ENCODE measurements around the gene PKN1.

PKN1 gene

DNA sequence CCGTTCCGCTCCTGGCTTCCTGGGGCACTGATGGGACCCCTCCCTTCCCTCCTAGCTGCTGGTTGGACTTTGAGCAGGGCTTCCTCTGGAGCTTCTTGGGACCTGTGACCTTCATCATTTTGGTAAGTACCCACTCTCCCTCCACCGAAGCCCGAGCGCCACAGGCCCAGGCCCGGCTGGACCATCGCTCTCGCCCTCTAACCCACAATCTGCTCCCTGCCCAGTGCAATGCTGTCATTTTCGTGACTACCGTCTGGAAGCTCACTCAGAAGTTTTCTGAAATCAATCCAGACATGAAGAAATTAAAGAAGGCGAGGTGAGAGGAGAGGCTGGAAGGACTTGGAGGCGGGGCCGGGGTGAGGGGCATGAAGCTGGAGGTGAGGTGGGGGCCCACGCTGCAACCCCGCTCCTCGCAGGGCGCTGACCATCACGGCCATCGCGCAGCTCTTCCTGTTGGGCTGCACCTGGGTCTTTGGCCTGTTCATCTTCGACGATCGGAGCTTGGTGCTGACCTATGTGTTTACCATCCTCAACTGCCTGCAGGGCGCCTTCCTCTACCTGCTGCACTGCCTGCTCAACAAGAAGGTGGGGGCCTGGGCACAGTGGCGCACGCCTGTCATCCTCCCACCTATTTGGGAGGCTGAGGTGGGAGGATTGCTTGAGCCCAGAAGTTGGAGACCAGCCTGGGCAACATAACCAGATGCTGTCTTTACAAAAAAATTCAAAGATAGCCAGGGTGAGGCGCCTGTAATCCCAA lies 26.3 kb upstream of the PKN1 start:
- DNase-seq = no peak

DNA sequence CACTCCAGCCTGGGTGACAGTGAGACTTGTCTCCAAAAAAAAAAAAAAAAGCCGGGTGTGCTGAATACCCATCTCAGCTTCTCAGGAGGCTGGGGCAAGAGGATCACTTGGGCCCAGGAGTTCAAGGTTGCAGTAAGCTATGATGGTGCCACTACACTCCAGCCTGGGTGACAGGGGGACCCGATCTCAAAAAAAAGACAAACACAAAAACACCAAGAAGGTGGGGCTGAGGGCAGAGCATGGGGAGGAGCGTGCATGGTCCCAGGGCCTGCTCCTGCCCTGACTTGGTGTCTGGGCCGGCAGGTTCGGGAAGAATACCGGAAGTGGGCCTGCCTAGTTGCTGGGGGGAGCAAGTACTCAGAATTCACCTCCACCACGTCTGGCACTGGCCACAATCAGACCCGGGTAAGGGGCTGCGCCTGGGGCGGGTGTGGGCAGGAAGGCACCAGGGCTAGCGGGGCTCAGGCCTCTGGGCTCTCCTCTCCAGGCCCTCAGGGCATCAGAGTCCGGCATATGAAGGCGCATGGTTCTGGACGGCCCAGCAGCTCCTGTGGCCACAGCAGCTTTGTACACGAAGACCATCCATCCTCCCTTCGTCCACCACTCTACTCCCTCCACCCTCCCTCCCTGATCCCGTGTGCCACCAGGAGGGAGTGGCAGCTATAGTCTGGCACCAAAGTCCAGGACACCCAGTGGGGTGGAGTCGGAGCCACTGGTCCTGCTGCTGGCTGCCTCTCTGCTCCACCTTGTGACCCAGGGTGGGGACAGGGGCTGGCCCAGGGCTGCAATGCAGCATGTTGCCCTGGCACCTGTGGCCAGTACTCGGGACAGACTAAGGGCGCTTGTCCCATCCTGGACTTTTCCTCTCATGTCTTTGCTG lies 25.3 kb upstream of the PKN1 start:
- no peak for DNase-seq

DNA sequence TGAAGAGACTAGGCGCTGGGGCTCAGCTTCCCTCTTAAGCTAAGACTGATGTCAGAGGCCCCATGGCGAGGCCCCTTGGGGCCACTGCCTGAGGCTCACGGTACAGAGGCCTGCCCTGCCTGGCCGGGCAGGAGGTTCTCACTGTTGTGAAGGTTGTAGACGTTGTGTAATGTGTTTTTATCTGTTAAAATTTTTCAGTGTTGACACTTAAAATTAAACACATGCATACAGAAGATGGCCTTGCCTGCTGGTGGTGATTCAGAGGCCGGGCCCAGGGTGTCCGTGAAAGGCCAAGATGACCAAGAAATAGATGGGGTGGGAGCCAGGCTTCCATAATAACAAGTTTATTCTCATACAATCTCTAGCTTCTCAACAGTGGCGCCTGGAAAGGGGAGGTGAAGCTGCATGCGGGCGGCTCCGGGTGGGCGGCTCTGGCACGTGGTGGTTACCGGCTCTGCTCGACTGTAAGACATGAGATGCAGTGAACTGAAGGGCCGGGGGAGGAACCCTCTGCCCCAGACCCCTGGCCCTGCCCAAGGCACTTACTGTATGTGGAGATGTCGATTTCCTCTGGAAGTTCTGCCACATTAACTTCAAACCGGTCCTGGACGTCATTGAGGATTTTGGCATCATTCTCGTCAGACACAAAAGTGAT lies 24.5 kb upstream of the PKN1 start:
- no peak for DNase-seq

DNA sequence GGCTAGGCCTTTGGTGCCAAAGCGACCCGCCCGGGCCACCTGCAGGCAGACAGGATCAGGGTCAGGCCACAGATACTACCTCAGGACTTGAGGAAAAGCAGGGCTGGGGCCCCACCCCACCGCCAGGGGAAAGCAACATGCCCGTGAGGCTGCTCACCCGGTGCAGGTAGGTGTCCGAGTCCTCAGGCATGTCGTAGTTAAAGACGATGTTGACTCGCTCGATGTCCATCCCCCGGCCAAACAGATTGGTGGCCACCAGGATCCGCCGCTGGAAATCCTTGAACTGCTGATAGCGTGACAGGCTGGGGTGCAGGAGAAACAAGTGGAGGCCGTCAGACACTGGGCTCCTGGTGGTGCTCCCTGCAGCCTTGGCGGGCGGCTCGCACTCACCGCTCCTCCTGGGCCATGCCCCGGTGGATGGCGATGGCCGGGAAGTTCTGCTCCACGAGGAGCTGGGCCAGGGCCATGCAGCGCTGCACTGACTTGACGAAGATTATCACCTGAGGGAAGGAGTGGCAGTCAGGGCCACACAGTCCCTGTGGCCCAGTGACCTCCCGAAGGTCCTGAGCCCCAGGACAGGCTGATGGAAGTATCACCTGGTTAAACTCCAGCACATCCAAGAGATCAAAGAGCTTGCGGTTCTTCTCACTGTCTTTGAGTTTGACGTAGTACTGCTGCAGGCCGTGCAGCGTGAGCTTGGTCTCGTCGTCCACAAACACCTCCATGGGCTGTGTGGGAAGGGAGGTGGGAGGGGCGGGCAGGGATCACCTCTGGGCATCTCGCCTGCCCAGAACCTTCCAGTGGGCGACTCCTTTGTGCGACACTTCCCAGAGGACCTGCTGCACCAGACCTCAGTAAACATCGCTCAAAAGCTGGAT lies 23.7 kb upstream of the PKN1 start:
- DNase-seq = no peak

DNA sequence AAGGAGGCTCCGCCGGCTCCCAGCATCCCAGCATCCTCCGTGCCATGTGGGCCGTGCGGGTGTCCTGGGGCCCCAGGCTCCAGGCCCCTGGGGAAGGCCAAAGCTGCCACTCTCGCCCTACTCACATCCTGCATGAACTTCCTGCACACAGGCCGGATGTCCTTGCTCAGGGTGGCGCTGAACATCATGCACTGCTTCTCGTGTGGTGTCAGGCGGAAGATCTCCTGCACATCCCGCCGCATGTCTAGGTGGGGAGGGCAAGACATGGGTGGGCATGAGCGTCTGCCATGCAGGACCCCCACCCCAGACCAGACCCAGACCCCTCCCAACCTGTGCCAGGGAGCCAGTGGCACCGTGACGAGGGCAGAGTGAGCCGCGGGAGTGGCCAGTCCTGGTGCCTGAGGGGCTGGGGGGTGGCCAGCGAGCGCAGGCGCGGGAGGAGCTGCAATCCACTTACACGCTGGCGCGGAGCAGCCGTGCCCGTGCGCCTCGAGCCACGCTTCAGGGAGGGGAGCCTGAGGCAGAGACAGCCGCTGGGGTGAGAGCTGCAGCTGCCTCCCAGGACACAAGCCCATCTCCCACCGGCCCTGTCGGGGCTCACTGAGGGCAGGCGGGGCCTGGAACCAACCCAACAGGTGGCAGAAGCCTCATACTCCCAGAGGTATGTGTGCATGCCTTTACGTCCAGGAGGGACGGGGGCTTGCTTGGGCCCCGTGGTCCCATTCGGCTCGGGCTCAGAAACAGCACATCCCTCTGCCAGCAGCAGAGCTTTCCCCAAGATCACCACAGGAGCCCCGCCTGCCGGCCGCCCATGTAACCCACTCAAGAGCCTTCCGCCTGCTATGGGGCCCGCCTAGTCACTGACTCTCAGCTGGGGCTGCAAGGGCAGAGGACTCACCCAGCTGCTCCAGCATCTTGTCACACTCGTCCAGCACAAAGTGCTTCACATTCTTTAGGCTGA lies 22.7 kb upstream of the PKN1 start:
- DNase-seq = no peak

DNA sequence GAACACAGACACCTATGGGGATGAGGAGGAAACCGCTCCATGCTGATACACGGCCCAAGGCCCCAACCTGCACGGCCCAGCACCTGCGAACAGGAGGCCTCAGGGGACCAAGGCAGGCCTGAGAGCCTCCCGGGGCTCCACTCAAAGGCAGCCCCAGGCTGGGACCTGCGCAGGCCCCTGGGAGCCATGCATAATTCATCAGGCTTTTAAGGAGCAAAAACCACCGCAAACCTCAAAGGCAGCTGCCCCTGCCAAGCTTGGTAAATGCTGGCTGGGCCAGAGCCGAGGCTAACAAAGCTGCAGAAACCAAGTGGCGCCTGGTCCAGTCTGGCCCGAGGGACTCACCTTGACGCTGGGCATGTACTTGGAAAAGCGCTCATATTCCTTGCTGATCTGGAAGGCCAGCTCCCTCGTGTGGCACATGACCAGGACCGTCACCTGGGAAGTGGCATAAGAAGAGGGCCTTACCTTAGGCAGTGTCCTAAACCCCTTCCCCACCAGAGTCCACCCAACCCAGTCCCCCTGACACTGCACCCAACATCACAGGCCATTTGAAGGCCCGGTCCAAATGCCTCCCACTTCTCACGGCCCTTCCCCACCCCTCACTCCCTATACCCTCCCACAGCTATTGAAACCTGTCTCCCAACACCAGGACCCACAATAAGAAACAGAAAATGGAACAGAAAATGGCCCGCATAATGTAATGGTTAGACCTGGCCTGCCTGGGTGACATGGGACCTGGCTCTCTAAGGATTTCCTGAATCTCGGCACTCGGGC lies 21.8 kb upstream of the PKN1 start:
- no peak for DNase-seq

DNA sequence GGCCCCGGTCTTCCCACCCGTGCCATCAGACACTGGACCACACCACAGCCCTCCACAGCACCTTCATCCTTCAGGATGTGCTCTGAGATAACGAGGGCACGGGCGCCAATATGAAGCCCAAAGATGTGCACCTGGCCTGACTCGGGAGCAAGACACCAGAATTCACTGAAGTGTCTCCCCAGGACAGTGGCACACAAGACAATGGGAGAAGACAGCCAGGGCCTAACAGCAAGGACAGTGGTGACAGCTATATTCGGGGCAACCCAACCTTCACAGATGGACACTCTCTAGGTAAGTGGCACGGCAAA lies 21.2 kb upstream of the PKN1 start:
- no peak for DNase-seq

DNA sequence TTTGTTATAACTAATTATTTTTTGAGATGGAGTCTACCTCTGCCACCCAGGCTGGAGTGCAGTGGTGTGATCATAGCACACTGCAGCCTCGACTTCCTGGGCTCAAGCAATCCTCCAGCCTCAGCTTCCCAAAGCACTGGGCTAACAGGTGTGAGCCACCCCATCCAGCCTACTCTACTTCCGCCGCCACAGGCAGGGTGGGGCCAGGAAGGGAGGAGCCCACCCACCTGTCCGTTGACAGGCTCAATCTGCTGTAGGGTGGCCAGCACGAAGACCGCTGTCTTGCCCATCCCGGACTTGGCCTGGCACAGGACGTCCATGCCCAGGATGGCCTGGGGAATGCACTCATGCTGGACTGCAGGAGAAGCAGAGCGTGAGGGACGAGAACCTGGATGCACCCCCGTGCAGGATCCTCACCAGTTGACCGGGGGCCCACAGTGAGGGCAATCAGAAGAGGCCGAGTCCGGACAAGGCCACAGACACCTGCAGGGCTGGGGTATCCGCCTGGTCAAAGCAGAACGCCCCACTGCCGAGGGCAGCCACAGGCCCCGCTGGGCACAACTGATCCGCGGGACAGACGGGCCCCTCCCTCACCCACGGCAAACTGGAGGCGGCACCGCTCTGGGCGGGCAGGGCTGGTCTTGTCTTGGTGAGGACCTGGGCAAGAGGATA lies 20.6 kb upstream of the PKN1 start:
- no peak for DNase-seq

DNA sequence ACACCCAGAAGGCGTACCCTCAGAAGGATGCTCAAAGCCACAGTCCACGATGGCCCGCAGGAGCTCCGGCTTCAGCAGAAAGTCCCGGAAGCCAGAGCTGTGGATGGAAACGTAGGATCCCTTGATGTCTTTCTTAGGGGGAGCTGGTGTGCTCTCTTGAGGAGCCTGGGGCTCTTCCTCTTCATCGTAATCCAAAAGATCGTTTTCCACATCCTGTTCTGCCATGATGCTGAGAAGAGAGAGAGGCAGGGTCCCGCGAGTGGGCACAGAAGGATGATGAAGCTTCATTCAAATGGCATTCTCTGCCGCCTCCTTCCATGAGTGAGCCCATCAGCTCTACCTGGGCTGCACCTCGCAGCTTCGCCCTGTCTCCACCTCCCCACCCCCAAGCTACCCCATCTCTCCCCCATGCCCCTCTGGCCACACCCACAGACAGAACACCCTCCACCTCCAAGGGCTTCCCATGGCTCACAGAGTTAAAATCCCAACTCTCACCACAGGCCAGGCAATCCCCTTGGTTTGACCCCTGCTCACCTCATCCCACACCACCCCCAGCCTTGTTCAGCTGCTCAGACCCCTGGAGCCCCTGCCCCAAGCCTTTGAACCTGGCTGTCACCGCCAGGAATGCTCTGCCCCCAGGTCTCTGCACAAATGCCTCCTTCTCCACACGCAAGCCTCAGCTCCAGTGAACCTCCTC lies 20.0 kb upstream of the PKN1 start:
- DNase-seq = no peak

DNA sequence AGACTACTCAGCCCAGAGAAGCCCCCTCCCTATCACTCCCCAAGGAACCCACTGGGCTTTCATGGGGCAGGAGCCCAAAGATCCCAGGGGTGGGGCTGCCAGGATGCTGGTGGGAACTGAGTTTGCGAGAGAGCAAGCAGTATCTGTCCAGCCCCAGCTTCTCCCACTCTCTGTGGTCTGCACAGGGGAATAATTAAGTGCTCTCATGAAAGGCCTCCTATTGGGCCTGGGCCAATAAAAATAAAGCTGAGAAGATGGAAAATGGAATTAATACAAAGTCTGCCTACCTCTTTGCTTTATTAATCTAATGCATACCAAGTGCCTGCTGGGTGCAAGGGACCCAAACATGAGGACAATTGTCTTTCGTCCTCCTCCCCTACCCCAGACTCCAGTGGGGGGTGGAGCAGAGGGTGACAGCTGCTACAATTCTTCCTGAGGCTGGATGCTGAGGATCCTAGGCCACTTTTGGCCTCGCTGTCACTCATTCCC lies 19.4 kb upstream of the PKN1 start:
- peak; percentile 67 for DNase-seq

DNA sequence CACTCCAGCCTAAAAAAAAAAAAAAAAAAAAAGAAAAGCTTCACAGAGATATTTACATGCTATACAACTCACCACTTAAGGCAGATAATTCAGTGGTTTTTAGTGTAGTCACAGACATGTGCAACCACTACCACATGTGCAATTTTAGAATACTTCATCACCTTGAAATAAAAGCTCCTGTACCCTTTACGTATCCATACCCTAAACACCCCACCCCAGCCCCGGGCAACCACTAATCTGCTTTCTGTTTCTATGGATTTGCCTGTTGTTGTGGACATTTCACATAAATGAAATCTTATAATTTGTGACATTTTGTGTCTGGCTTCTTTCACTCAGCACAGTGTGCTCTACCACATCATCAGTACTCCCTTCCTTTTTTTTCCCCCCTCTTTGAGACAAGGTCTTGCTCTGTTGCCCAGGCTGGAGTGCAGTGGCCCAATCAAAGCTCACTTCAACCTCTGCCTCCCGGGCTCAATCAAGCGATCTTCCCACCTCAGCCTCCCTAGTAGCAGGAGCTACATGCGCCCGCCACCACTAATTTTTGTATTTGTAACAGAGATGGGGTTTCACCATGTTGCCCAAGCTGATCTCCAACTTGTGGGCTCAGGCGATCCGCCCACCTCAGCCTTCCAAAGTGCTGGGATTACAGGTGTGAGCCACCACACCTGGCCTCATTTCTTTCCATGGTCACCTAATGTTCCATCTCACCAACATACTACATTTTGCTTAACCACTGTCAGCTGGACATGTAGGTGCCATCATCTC lies 18.0 kb upstream of the PKN1 start:
- no peak for DNase-seq

DNA sequence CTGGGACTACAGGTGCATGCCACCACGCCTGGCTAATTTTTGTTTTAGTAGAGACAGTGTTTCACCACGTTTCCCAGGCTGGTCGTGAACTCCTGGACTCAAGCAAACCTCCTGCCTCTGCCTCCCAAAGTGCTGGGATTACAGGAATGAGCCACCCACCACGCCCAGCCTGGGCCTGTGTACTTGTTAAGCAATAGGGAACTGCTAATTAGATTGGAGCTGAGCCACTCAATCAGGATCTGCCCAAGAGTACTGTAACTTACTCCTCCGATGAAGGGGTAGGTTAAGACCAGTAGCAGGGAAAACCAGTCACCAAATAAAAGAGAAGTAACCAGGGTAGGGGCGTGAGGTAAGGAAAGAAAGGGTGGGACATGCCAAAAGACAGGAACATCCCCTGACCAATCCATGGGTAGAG lies 16.3 kb upstream of the PKN1 start:
- DNase-seq = no peak

DNA sequence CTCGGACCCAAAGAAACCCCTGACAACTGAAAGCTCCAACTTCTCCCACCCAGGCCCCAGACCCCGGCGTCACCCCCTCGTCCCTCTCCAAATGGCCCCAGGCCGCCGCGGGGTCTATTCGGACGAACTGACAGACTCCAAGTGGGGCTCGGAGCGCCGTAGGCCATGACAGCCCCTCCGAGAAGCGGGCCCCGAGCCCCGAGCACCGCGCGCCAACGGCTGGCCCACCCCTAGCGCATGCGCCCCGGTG lies 14.3 kb upstream of the PKN1 start:
- DNase-seq = no peak

DNA sequence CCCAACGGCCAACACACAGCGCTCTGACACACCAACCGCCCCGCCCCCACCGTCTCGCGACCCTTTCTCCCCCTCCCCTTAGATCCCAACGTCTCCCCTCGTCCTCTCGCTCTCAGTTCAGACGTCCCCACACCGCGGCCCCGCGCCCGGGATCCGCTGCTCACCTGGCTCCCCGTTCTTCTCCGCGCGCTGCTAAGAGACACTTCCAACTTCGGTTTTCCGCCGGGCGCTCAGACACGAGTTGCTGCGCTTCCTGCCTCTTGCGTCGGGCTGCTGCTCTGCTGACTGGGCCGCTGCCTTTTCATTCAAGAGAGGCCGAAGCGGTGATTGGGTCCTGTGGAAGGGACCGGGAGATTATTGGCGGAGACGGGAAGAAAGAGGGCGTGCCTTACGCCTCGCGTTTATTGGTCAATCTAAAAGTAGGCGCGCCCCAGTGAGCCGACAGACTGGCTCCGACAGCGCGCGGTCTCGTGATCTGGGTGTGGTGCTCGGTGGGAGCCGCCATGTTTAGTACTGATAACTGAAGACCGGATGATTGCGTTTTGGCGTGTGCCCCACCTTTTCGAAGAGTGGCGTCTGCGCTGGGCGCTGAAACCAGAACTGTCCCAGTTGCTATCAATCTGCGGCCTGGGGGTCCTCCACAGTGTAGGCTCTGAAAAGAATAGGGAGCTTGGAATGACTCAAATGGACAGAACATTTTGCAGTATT lies 13.8 kb upstream of the PKN1 start, which contains the start of gene DDX39A:
DDX39A (minus strand) TSS at position 236 of the 708 bp plus-strand sequence. CDS start 6,121 bp downstream, outside the sequence.
- peak; percentile 100 for DNase-seq

DNA sequence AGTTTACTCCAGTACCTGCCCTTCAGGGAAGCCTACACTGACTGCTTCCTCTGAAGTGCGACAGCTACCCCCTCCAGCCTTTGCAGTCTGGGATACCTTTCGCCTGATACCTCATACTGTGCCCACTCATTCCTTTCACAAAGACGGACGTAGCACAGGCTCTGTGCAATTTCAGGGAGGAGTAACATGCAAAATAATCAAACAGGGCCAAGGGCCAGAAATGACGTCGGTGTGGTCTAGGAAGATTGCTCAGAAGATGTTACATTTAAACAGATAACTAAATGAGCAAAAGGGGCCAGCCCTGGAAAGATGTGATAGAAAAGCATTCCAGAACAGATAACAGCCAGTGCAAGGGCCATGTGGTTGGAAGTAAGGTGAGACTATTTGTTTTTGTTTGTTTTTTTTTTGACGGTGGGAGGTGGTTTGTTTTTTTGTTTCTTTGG lies 7.4 kb upstream of the PKN1 start:
- DNase-seq = no peak

DNA sequence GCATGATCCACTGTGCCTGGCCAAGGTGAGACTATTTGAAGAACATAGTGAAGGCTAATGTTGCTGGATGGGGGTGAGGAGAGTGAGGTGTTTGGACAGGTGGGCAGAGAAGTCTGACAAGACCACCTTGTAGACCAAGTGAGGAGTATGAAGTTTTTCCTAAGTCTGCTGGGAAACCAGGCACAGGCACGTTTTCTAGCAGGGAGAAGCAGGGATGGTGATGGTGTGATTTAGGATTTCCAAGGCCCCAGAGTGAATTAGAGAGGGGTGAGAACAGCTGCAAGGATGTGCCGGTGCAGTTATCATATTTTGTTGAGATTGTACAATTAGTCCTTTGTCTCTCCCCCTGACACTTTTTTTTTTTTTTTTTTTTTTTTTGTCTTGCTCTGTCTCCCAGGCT lies 5.6 kb upstream of the PKN1 start:
- no peak for DNase-seq

DNA sequence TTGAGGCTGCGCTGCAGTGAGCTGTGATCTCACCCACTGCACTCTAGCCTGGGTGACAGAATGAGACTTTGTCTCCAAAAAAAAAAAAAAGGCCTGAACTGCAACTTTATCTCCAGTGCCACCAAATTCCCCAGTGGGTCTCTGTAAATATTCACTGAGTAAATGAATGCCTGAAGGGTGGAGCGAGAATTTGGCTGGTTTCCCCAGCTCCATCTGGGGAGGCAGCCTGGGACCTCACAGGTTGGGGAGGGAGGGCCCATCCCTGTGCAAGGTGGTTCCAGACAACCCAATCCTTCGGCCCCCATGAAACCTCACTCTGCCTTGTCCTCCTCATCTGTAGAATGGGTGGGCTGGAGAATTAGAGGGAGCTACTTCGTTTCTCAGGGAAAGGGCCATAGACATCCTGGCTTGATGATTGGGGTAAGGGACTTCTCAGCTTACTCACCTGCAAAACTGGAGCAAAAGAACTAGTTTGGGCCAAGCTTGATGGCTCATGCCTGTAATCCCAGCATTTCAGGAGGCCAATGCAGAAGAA lies 4.2 kb upstream of the PKN1 start:
- DNase-seq = no peak

DNA sequence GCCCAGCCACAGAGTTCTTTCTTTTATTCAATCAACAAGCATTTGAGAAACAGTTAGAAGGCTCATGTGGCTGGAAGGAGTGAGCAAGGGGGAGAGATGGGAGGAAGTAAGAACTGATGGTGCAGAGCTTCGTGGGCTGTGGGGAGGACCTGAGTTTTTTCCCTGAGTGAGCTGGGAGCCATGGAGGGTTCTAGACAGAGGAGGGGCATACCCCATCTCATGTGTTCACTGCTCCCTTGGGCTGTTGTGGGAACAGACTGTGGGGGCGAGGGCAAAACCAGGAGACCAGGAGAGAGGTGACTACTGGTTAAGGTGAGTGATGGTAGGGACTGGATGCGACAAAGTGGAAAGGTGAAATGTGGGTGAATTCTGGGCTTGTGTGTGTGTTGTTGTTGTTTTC lies 2.4 kb upstream of the PKN1 start:
- no peak for DNase-seq

Measured in fibroblast of skin of scalp (primary cell).